NCI-H2196 (cell line): ENCODE results near the gene SPN.
A peak's percentile ranks its signal among the peaks of the same experiment; 100 is the strongest.
"Not testable (repeated sequence)": the region's sequence is repeated elsewhere in the genome, so short reads cannot be mapped to it uniquely, and the experiment has no call there.

Experiments used
- DNase-seq: peaks from one replicate; lab custom pipeline; 2025; ENCODE audit not compliant: unreplicated experiment; lab: John Stamatoyannopoulos, UW

The SPN gene

DNA sequence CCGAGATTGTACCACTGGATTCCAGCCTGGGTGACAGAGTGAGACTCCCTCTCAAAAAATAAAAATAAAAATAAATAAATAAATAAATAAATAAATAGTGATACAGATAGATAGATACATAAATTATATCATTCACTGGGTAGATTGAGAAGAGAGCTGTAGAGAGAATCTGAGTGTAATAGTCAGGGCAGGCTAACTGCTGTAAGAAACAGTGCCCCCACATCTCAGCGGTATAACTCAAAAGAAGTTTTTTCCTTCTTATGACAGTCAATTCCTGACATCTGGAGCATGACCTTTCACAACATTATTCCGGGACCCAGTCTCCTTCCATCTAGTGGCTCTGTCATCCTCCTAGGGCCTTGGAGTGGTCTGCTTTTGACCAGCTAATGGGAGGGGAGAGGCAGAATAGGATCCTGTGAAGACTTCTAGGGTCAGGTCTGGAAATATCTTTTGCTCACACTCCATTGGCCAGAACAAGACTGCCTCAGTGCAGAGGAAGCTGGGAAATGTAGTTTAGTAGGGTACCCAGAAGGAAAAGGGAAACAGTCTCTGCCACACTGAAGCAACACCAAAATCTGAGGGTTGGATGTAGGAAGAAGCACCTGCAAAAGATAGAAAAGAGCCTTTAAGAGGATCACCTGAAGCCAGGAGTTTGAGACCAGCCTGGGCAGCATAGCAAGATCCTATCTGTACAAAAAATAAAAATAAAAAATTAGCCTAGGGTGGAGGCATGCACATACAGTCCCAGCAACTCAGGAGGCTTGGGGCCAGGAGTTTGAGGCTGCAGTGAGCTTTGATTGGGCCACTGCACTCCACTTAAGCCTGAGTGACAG is 13.0 kb downstream of the SPN start:
- DNase-seq: peak; percentile 14

DNA sequence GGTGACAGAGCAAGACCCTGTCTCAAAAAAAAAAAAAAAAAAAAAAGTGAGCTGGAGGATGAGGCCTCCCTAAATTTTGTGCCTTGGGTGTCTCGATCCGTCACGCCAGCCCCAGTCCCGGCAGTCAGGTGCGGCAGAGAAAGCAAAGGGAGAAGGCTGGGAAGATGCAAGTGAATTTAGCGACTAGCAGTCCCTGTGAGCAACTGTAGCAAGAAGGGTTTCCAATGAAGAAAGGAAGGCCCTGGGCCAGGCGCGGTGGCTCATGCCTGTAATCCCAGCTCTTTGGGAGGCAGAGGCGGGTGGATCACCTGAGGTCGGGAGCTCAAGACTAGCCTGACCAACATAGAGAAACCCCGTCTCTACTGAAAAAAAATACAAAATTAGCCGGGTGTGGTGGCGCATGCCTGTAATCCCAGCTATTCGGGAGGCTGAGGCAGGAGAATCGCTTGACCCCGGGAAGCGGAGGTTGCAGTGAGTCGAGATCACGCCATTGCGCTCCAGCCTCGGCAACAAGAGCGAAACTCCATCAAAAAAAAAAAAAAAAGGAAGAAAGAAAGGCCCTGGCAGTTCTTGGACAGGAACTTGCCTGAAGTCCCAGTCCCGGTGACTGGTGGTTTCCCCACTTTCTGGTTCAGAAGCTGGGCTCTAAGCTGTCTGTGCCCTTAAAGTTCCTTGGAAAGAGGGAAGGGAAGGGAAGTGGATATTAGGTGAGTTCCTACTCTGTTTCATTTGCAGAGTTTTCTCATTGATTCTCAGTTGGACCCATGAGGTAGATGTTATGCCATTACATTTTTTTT is 14.1 kb downstream of the SPN start:
- no peak for DNase-seq

DNA sequence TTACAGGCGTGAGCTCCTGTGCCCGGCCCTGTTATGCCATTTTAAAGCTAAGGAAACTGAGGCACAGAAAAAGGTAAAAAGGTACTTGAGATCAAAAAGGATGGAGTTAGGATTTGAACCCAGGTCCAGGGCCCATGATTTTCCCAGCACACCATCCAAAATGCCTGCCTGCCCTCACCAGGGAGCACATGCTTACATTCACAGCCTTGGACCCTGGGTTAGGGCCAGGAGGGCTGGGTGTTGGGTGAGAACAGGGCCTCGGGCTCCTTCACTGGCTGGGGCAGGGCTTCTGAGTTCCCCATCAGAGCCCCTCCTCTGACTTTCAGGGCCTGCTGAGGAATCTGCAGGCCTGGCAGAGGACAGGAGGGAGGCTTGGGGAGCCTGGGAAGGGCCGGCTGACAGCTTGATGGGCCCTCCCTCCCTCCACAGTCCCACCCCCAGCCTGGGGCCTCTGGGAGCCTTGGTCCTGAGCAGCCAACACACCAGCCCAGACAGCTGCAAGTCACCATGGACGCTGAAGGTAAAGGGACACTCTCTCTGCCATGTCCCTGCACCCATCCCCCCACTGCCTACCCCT is 15.7 kb downstream of the SPN start, which contains the start of gene QPRT:
Gene QPRT, plus strand, starts transcription at position 490 of the 577 bp plus-strand sequence. Its CDS starts 18 bp downstream, at position 508.
- no peak for DNase-seq

DNA sequence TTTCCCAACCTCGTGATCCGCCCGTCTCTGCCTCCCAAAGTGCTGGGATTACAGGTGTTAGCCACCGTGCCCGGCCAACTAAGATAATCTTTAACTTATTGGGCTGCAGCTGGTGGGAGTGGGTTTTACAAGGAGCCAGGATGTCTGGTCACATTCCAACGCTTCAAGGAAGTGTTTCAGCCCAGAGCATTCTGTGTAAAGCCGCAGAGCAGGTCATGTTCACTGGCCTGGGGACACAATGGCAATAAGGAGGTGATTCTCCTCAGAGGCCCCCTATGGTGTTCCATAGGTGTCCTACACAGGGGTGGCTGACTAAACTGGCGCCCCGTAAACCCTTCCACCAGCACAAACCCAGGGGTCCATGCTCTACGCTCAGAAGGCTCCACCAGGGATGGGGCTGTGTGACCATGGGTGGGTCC is 17.1 kb downstream of the SPN start:
- DNase-seq: no peak

DNA sequence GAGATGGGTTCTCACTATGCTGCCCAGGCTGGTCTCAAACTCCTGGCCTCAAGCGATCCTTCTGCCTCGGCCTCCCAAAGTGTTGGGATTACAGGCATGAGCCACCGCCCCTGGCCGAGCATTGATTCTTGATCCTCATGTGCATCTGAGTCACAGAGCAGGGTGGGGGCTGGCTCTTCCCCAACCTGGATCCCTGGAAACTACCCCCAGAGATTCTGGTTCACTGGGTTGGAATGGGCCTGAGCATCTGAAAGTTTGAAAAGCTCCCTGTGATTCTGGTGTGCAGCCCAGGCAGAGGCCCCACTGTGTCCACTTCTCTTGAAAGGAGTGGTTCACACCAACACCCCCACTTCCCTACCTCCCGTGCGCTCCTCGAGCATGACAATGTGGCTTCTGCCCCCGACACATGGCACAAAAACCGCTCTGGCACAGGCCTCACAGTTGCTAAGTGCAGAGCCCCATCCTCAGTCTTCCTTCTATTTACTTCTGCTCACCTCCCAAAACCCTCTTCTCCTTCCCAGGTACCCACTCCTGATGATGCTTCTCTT is 20.6 kb downstream of the SPN start:
- no peak for DNase-seq

DNA sequence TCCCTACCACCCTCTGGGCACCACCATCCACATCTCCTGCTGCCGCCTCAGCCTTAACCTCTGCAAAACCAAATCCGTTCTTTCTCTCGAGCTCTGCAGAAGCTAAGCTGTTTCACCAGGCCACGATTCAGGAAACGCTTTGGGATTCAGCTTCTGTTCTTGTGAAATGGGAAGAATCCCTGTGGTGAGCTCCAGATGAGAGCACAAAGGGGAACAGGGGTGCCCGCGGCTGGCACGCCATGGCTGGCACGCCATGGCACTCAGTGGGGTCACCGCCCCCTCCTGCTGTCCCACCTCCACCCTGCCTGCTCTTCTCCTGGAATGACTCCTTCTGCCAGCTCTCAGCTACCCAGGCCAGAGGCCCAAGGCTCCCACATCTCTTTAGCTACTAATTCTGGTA is 21.6 kb downstream of the SPN start:
- no peak for DNase-seq

DNA sequence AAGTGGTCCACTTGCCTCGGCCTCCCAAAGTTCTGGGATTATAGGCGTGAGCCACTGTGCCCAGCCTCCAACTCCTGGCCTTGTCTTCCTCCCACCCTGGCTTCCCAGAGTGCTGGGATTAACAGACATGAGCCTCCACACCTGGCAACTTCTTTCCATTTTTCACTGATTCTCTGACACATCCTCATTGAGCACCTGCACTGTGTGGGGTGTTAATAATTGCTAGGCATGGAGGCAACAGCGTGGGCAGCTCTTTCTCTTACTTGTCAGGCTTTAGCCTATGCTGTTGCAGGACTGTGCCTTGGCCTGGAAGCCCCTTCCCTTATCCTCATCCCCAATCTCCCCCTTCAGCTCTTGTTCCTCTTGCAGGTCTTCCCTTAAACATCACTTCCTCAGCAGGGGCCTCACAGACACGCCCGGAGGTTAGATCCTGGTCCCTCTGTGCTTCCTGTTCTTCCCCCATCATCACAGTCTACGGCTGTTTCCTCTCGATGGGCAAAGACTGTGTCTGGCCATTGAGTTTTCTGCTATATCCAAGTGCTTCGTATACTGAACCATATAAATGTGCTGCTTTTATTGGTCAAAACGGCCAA is 23.8 kb downstream of the SPN start:
- DNase-seq: no peak

DNA sequence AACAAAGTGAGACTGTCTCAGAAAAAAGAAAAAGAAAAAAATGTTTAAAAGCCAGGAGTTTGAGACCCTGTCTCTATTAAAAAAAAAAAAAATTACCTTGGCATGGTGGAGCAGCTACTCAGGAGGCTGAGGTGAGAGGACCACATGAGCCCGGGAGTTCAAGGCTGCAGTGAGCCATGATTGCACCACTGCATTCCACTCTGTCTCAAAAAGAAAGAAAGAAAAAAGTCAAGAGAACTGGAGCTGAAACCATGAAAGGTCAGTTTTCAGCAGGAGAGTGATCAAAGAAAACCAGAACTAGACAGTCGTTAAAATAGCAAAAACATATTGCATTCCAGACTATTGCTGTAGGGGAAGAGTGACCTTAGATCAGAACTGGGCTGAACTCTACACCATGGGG is 24.7 kb downstream of the SPN start:
- no peak for DNase-seq

DNA sequence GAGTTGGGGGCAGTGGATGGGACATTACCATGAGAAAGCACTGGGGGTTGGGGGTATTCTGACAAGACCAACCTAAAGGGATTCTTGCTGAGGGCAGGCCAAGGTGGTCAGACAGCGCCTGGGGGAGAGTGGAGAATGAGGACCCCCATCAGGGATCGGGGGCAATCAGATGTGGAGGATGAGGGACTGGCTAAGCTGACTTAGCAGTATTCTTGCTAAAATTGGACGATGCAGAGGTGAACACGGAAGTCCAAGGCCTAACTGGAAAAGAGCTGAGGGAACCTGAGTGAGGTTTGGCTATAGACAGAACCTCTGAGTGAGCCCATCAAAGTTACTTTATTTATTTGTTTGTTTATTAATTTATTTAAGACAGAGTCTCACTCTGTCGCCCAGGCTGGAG is 25.1 kb downstream of the SPN start:
- no peak for DNase-seq

DNA sequence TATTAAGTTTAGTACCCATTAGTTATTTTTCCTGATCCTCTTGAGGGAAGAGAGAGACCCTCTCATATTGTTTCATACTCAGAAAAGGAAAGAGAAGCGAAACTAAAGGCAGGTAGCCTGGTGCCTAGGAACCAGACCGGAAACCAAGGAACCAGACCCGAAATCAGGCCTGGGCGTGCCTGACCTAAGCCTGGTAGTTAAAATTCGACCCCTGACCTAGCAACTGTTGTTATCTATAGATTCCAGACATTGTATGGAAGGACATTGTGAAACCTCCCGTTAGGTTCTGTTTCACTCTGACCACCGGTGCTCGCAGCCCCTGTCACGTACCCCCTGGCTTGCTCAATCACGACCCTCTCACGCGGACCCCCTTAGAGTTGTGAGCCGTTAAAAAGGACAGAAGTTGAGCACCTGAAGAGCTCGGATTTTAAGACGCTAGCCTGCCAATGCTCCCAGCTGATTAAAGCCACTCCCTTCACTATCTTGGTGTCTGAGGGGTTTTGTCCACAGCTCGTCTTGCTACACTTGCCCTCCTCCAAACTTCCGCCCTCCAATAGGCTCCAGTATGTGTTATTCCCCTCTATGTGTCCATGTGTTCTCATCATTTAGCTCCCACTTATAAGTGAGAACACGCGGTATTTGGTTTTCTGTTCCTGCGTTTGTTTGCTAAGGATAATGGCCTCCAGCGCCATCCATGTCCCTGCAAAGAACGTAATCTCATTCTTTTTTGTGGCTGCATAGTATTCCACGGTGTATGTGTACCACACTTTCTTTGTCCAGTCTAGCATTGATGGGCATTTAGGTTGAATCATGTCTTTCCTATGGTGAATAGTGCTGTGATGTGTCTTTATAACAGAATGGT is 26.7 kb downstream of the SPN start:
- DNase-seq: not testable (repeated sequence)

DNA sequence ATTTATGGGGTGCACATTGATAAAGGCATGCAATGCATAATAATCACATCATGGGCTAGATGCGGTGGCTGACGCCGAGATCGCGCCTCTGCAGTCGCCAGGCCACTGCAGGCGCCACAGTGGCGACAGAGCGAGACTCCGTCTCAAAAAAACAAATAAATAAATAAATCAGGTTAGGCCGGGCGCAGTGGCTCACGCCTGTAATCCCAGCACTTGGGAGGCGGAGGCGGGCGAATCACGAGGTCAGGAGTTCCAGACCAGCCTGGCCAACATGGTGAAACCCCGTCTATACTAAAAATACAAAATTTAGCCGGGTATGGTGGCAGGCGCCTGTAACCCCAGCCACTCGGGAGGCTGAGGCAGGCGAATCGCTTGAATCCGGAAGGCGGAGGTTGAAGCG is 29.6 kb downstream of the SPN start:
- DNase-seq: not testable (repeated sequence)

DNA sequence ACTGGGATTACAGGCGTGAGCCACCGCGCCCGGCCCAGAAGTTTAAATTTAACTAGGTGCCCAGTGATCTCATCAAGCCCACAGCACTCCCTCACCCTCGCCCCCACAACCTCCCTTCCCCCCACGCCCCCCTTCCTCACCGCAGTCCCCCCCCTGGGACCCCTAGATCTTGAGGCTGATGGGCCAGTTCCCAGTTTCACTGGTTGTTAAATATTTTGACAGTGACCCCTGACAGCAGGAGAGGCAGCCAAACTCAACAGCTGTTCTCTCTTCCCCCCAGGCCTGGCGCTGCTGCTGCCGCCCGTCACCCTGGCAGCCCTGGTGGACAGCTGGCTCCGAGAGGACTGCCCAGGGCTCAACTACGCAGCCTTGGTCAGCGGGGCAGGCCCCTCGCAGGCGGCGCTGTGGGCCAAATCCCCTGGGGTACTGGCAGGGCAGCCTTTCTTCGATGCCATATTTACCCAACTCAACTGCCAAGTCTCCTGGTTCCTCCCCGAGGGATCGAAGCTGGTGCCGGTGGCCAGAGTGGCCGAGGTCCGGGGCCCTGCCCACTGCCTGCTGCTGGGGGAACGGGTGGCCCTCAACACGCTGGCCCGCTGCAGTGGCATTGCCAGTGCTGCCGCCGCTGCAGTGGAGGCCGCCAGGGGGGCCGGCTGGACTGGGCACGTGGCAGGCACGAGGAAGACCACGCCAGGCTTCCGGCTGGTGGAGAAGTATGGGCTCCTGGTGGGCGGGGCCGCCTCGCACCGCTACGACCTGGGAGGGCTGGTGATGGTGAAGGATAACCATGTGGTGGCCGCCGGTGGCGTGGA is 31.5 kb downstream of the SPN start:
- DNase-seq: no peak

DNA sequence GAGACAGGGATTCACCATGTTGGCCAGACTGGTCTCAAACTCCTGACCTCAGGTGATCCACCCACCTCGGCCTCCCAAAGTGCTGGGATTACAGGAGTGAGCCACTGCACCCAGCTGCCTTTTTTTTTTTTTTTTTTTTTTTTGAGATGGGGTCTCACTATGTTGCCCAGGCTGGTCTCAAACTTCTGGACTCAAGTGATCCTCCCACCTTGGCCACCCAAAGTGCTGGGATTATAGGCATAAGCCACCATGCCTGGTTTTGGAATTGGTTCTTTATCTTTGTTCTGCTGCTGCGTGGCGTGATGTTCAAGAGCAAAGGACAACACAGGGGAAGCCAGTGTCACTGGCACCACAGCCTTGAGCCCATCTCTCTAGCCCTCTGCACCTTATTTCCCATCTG is 32.6 kb downstream of the SPN start:
- DNase-seq: not testable (repeated sequence)

DNA sequence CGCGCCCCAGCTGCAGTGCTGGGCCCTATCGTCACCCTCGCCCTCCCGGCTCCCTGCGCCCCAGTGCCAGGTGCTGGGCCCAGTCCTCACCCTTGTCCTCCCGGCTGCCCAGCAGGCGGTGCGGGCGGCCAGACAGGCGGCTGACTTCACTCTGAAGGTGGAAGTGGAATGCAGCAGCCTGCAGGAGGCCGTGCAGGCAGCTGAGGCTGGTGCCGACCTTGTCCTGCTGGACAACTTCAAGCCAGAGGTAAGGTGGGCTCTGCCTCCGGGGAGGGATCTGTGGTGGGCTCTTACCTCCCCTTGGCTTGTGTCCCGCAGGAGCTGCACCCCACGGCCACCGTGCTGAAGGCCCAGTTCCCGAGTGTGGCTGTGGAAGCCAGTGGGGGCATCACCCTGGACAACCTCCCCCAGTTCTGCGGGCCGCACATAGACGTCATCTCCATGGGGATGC is 33.9 kb downstream of the SPN start:
- DNase-seq: no peak

DNA sequence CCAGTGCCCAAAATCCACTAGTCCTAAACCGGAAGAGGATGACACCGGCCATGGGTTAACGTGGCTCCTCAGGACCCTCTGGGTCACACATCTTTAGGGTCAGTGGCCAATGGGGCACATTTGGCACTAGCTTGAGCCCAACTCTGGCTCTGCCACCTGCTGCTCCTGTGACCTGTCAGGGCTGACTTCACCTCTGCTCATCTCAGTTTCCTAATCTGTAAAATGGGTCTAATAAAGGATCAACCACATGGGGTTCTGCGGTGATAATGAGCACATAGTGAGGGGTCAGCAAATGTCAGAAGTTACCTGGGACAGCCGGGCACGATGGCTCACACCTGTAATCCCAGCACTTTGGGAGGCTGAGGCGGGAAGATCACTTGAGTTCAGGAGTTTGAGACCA is 34.3 kb downstream of the SPN start:
- DNase-seq: no peak

DNA sequence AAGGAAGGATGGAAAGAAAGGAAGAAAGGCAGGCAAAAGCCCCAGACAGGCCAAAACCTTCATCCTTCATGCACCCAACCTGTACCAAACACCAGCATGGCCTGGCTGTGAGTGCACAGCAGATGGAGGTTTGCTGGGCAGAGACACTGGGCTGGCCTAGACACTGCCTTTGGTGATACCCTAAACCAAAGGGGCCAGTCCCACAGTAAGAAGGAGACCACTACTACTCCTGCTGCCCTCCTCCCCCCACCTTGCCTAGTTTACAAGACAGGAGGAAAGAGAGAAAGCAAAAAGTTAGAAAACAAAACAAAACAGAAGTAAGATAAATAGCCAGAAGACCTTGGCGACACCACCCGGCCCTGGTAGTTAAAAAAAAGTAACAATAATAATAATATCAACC is 35.0 kb downstream of the SPN start:
- no peak for DNase-seq

DNA sequence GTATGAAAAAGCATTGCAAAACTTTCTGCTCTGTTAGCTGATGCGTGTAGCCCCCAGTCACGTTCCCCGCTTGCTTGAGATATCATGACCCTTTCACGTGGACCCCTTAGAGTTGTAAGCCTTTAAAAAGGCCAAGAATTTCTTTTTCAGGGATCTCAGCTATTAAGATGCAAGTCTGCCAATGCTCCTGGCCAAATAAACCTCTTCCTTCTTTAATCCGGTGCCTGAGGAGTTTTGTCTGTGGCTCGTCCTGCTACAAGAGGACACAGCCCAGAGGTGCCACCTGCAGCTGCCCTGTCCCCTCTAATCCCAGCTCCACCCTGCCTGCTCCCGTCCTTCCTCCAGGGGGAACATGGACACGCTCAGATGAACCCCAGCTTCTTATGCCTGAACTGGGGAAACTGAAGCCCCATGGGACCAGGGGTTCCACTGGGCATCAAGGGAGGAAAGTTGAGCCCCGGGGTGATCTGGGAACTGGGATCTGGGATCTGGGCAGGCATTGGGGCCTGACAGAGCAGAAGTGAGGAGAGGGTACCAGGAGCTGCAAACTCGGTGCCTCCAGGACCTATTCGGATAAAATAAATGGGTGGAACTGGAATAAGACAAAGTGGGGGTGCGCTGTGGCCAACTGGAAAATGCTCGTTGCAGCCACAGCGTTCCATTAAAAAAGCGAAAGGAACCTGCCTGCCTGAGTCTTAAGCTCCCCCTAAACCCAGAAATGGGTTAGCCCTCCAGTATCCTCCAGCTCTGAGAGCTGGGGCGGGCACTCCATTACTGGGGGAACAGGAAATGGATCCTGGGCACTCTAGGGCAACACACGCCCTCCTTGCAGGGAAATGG is 35.7 kb downstream of the SPN start:
- no peak for DNase-seq
